Renal cortical epithelial cell (primary cell): ENCODE results near the gene TAGLN. TPM values are rescaled to one million over a fixed set of nuclear protein-coding genes. Genes with fewer than 3 reads are reported as not detected.

ENCODE experiments used
- DNase-seq: peaks from one replicate; pipeline ENCODE4 v3.0.0-alpha.2; 2011; ENCODE audit warnings: low read depth
- total RNA-seq: library from RNA; depleted of rRNA; stranded (reverse); fragments of >200 nt; gene quantifications from 2 replicates; pipeline ENCODE4 v1.2.3, GENCODE V29; 2014

The TAGLN gene
- total RNA-seq = 68.5 and 487 TPM in 2 replicates

DNA sequence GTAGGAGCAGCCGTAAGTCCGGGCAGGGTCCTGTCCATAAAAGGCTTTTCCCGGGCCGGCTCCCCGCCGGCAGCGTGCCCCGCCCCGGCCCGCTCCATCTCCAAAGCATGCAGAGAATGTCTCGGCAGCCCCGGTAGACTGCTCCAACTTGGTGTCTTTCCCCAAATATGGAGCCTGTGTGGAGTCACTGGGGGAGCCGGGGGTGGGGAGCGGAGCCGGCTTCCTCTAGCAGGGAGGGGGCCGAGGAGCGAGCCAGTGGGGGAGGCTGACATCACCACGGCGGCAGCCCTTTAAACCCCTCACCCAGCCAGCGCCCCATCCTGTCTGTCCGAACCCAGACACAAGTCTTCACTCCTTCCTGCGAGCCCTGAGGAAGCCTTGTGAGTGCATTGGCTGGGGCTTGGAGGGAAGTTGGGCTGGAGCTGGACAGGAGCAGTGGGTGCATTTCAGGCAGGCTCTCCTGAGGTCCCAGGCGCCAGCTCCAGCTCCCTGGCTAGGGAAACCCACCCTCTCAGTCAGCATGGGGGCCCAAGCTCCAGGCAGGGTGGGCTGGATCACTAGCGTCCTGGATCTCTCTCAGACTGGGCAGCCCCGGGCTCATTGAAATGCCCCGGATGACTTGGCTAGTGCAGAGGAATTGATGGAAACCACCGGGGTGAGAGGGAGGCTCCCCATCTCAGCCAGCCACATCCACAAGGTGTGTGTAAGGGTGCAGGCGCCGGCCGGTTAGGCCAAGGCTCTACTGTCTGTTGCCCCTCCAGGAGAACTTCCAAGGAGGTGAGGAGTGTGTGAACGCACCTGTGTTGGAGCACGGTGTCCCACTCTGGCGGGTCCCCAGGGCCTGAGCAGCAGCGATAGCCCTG is at the start of gene TAGLN:
TAGLN (plus strand) TSS at position 318 of the 863 bp plus-strand sequence. CDS start 3,644 bp downstream, outside the sequence.
- DNase-seq = peak; percentile 53

DNA sequence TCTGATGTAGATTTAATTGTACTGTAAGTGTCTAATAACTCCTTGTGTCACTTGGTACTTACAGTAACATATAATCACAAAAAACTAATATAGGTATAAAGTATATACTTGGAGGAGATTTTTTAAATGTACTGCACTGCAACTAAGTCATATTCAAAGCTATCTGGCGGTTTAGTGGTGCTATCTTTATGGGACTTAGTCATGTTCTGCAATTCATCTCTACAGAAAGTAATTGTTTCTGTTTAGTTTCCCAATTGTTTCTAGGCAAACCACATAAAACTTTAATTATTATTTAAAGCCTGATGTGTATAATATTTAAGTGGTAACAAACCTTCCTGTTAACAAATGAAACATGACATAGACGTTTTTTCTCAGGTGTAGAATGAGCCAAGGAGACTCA is 47.1 kb upstream of the TAGLN start:
- DNase-seq = no peak

DNA sequence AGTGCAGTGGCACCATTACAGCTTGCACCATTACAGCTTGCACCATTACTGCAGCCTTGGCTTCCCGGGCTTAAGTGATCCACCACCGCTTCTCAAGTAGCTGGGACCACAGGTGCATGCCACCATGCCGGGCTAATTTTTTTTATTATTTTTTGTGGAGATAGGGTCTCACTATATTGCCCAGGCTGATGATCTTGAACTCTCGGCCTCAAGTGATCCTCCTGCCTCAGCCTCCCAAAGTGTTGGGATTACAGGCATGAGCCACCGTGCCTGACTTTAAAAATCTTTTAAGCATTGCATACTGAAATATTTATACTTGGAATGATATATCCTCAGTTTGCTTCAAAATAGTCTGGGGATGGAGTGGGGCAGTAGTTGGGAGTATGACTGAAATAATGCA is 44.7 kb upstream of the TAGLN start:
- DNase-seq = no peak

DNA sequence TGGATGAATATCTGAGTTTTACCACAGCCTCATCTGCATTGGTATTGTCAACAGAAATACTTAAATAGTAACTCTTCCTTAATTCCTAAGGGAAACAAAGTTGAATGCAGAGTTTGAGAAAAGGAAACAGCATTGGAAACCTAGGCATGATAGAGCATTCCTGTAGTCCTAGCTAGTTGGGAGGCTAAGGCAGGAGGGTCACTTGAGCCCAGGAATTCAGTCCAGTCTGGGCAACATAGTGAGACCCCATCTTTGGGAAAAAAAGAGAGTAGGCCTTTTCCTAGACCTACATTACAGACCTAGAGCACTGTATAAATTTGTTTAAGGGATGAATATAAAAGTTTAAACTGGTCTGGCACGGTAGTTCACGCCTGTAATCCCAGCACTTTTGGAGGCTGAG is 41.7 kb upstream of the TAGLN start:
- DNase-seq = no peak

DNA sequence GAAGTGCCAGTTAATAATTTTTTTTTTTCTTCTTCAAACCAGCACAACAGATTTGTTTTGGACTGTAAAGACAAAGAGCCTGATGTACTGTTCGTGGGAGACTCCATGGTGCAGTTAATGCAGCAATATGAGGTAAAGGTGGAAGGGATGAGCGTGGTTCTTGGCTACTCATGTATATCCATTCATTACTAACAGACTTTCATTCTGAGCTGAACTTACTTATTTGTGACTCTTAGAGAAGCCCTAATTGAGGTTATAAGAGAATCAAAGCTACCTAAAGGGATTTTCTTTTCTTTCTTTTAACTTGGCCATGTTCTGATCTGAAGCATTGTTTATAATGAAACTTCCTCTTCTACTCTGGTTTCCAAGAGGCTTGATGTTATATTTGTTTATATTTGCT is 39.3 kb upstream of the TAGLN start:
- DNase-seq = no peak

DNA sequence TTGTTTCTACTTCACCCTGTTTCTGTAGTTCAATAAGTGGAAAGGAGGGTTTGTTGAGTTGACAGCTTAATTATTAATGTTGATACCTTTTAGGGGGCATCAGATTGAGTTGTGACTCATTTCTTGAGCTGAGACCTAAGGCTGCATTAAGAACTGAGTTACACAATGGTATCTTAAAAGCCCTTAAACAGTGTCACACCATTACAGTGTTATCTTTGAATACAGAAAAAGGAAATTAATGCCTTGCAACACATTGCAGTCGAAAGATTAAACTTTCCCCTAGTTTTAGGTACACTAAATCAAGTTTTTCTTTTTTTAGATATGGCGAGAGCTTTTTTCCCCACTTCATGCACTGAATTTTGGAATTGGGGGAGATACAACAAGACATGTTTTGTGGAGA is 38.3 kb upstream of the TAGLN start:
- DNase-seq = peak; percentile 81

DNA sequence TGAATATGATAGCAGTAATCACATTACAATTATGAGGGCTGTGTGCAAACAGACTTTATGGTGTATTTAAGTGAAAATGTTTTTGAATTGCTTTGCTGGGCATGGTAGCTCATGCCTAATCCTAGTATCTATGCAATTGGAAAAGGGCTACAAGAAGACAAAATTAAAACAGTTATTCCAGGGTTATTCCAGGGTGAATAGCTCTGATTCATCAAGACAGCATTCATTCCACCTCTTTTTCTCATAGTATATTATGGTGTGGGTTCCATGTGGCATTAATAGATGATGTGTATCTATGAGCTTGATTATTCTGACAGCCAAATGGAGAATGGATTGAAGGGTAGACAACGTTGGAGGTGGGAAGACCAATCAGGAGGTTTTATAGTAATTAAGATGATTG is 32.7 kb upstream of the TAGLN start:
- no peak for DNase-seq

DNA sequence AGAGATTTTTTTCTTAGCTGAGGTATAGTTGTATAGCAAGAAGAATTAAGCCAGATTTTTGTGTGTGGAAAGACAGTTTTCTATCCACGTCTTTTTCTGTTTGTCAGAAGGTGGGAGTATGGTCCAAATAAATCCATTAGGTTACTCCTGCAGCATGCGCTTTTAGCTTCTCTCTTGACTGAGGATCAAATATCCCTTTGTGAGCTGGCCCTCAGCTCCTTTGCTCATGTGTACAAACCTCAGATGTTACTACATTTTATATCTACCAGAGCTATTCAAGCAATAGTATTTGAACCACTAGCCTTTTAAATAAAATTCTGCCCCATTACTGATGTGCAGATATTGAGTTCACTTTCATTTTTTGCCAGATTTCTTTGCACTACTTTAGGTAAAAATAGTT is 29.4 kb upstream of the TAGLN start:
- no peak for DNase-seq

DNA sequence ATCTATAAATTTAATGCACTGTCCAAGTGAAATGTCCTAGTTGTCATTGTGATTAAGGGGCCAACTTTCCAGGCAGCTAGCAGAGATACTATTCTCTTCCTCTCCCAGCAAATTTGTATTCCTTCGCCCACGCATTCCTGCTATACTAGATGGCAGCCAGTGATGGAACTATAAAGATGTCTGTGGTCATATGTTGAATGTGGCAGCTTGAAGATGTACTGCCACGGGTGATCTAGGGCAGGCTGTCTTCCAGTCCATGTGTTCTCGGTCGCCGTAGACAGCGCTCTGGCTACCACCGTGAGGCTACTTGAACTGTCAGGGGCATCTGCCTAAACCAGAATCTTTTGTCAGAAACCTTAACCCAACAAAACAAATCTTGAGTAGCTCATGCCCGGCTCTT is 29.0 kb upstream of the TAGLN start:
- DNase-seq = no peak

DNA sequence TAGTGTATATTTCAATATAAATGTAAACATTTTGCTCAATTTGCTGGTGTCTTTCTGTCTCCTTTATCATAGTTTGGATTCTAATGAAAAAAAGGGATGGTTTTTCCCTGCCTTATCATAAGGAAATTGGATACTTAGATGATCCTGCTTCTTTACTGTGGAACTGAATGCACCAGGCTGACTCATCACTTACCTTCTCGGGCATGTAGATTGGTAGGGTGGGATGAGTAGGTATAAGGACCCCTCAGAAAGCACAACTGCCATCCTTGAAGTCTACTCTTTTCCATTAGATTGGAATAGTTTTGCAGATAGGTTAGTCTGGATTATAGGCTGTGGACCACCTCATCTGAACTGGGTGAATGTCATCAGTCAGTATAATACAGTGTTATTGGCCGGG is 28.2 kb upstream of the TAGLN start:
- DNase-seq = no peak

DNA sequence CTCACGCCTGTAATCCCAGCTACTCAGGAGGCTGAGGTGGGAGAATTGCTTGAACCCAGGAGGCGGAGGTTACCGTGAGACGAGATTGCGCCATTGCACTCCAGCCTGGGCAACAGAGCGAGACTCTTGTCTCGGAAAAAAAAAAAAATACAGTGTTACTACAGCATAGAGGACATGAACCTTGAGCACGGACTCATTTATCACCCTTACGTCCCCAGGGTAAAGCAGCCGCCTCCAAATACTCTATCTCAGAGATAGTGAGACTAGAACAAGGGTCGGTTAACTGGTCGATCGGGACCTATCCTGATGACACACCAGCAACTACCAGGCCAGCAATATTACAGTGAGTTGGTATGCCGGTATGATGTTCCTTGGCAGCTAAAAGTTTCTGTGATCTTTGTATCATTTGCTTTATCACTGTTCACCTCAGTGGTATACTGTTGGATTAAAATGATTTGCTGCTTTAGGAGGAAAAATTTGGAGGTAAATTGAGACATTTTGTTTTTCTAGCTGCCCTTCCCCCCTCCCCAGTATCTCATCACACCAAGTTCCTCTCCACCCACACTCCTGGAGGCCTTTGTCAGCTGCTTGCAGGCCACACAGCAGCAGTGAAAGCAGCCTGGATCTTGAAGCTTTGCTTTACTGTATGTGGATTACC is 27.6 kb upstream of the TAGLN start:
- DNase-seq = peak; percentile 43

DNA sequence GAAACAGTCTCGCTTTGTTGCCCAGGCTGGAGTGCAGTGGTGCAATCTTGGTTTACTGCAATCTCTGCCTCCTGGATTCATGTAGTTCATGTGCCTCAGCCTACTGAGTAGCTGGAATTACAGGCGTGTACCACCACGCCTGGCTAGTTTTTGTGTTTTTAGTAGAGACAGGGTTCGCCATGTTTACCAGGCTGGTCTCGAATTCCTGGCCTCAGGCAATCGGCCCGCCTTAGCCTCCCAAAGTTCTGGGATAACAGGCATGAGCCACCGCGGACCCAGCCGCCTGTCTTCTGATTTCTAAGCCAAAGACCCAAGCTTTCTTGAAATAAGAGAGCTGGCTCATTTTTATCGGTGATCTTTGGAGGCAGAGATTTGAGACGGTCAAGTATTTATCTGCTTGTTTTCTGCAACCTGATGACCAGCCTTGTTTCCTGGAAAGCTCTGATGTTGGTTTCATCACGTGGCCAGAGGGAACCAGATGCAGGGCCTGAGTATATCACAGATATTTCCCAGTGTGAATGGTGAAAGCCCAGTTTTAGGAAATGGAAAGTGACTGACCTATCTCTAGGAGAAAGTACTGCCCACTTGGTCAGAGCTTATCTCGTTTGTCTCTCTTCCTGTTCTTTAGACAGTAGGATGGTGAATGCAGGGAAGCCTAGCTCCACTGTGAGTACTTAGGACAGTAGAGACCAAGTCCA is 26.3 kb upstream of the TAGLN start:
- DNase-seq = peak; percentile 79

DNA sequence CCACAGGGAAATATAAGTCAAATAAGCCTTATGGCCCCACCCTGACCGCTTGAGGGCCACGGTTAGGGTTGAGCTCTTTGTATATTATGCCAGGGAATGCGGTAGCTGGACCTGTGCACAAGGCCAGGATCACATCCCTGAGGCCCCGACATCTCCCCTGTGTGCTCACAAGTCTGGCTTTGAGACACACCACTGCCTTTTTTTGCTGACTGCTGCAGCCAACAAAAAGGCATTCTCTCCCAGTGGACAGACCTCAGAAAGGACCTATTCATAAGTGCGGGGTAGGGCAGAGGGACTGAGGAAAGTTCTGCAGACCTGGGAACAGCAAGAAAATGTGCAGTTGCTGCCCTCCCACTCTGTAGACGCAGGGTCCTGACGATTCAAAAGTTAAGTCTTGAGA is 24.1 kb upstream of the TAGLN start:
- DNase-seq = no peak

DNA sequence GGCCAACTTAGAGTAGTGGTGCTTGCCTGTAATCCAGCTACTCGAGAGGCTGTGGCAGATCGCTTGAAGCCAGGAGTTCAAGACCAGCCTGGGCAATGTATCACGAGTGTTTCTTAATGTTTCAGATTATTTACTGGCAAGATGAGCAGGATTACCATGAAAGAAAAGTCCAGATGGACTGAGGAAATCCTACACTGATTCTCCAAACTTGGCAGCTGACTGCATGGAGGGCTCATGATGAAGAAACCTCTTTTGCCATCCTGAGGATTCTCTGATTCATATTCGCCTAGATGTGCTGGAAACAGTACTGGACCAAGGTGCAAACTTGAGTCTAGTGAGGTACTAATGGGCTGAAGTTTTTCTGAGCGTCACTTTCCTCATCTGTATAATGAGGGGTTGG is 23.4 kb upstream of the TAGLN start:
- no peak for DNase-seq

DNA sequence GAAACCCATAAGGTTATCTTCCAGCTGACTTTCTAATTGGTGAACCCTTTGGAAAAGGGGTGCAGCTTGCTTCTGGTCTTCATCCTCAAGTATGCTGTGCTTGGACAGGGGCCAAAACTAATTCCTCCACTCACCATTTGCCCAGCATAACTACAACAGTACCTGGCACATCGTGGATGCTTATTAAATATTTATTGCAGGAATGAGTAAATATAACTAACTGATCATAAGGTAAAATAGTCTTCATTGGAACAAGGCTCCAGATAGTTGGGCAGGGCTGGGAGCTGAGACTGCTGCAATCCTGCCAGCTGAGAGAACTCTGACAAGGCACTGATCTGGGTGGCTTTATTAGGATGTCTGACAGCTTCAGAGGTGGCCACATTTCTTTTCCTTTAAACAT is 23.0 kb upstream of the TAGLN start:
- no peak for DNase-seq

DNA sequence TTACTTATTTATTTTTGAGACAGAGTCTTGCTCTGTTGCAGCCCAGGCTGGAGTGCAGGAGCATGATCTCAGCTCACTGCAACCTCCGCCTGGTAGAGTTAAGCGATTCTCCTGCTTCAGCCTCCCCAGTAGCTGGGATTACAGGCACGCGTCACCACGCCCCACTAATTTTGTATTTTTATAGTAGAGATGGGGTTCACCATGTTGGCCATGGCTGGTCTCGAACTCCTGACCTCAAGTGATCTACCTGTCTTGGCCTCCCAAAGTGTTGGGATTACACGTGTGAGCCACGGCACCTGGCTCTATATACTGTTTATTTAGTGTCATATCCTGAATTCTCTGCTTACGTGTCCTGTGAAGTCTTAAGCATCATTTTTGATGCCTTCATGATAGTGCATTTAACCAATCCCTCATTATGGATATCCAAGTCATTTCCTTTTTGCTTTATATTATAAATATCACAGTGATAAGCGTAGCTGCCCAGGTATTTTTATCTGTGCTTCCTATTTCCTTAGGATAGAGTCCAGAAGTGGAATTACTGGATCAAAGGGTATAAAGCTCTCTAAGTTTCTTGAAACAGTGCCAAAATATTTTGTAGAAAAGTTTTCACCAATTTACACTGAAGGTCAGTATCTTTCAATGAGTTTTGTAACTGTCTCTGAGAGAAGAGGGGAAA is 21.5 kb upstream of the TAGLN start:
- DNase-seq = no peak

DNA sequence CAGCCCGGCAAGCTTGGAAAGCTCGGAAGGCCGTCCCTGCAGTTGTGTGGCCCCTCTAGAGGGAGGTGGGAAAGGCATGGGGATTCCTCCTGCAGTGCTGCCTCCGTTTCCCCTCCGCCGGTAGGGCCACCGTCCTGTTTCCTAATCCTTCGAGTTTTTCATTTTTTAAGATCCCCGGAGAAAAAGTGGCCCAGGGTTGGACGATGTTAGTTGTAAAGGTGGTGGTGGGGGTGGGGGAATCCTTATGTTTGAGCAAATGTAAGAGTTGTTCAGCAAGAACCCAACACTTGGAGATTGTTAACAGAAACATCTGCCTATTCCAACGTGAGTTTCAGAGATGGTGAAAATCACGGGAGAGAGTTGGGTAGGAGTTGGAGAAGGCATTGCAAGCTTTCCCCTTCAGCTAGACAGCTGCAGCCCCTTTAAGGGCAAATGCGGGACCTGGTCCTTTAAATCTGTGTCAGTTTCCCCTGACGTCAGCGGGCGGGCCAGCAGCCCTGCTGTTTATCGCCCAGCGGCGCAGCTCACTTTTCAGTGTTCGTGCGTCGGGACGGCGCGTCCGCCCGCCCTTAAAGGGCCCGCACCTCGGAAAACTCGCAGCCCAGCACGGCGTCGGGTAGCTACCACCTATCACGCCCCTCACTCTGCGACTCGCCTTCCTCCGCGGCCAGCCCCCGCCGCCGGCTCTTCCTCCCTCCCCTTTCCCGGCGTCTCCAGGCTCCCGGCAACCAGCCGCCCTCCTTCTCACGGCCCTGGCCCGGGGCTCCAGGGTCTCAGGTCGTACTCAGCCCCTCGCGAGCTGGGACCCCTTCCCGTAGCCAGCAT is 20.7 kb upstream of the TAGLN start, which contains the start of gene SIDT2:
SIDT2 (plus strand) TSS at position 534 of the 825 bp plus-strand sequence. CDS start 521 bp downstream, outside the sequence.
- DNase-seq = peak; percentile 78

DNA sequence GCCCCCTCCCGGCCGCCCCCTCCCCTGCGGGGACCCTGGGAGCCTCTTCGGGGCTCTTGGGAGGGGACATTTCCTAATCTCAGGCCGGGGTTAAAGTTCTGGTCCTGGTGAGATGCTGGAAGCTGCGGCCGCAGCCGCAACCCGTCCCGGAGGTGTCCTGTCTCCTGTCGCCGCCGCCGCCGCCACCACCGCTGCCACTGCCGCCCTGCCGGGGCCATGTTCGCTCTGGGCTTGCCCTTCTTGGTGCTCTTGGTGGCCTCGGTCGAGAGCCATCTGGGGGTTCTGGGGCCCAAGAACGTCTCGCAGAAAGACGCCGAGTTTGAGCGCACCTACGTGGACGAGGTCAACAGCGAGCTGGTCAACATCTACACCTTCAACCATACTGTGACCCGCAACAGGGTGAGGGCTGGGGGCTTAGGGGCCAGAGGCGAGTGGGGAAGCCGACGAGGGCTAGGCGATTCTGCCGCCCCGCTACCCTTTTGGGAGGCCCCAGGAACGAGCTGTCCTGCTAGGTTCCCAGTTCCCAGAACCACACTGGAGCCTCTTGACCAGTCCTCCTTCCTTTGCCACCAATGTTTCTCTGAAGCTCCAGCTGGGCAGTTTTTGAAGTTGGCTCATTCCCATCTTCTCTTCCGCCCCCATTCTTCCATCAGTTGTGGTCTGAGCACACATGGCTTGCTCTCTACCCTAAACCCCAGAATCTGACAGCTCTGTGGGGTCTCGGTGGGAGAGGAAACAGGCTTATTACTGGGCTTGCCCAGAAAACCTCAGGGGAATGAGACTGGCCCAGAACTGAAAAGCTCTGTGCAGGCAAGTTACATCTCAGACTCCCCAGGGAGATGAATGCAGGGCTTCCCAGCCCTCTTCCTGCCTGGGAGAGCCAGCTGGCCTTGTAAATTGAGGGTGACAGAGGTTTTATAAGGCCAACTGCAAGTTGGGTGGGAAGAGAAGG is 19.8 kb upstream of the TAGLN start:
- no peak for DNase-seq

DNA sequence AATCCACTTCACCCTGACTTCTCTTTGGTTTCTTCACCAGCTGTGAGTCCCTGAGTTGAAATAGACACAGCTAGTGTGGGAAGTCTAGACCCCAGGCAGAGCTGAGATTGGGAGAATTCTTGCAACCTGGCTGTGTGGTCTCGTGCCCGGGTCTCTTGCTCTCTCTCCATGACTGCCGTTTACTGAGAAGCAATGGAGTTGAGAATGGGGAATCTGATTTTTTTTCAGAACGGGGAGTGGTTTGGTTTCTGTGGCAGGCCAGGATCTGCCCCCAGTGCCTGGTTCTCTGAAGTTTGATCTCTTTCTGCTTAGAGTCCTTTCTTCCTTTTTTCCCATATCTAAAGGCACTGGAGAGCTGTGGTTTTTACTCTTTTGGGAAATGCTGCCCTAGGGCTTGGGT is 19.1 kb upstream of the TAGLN start:
- DNase-seq = no peak
